ENCODE results near the gene PDE1C.

The PDE1C gene

DNA sequence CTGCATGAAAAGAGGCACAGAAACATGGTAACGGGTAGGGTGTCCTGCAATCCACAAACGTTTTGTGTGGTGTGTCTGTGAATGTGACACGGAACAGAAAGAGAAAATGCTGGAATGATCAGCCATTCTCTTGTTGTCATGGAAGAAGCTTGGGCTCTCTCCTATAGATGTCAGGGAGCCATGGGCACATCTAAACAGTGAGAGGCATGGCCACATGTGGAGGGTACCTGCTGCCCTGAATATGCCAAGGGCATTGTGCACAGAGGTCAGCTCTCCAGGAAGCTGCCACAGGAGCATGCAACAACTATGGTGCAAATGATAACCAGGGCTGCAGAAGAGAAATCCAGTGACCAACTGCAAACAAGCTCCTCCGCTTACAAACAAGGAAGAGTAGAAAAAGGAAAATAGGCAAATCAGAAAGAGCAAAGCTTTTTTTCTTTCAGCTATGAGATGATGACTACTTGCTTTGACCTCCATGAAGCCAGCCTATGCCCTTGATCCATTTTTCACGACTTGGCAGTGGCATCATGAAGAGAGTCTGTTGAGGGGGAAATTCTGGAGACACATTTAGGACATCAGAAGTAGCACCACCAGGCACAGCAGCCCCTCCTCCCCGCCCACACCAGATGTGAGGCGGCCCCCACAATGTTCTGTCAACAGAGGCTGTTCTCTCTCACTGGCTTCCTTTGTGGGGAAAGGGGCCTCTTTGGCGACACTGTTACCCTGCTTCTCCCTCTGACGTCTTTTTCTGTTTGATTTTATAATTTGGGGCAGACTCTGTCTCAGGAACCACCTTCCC is 4.8 kb upstream of the PDE1C start:
- peak; percentile 85 for DNase-seq (ENCODE audit: low spot score)

GRCh38 chr7:32073533-32073932 is 3.3 kb upstream of the PDE1C start:
- DNase-seq (ENCODE audit: low spot score): no peak

DNA sequence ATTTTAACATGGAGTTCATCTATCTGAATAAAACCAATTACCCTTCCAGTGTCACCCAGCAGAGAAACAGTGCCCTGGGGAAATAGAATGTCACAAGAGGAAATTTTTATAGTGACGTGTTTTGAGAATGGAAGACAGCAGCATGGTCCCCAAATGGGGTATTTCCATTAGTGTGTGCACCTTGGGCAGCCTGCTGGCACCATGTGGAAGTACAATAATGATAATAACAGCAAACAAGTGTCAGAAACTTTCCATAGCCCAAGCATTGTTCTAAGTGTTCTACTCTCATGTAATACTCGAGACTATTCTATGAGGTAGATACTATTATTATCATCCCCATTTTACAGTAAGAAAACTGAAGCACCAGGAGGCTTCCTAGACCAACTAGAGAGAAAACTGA is 2.2 kb upstream of the PDE1C start:
- DNase-seq (ENCODE audit: low spot score): no peak

GRCh38 chr7:32071466-32072091 is 1.4 kb upstream of the PDE1C start:
- no peak for DNase-seq (ENCODE audit: low spot score)

- DNase-seq (ENCODE audit: low spot score): no peak
Observed at GRCh38 chr7:32070051-32070405, 179 bp downstream of the PDE1C start.

GRCh38 chr7:32069116-32069650 is 1.0 kb downstream of the PDE1C start:
- DNase-seq (ENCODE audit: low spot score): no peak

GRCh38 chr7:32068411-32069101 is 1.7 kb downstream of the PDE1C start:
- DNase-seq (ENCODE audit: low spot score): no peak

DNA sequence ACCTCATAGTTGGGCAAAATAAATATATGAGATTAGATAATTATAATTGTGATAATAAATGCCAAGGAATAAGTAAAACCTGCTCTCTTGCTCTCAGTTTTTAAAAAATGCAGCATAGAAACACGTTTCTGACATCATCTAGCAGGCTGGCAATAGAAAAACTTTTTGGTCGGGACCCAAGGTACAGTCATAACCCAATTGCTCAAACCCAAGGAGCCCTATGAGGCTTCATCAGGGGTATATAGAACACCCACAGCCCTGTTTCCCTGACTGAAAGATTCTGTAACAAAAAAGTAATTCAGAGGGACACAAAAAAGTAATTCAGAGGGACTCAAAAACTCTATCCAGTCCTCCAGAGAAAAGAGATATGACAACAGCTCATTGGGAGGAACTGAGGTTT is 3.8 kb downstream of the PDE1C start:
- DNase-seq (ENCODE audit: low spot score): no peak

DNA sequence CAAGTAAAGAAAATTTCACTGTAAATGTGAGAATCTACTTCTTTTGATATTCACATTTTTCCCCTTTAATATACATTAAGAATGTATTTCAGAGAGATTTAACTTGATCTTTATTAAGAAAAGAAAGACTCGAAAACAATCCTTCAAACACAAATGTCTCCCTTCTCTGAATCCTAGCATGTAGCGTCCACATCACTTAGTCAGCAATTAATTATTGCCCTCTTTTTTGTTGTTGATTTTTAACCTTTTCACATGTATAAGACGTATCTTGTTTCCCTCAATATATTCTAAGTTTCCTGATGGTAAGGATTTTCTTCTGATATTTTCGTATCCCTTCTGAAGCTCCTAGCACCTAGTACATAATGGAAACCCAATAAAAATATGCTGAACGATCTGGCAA is 6.6 kb downstream of the PDE1C start:
- DNase-seq (ENCODE audit: low spot score): no peak

DNA sequence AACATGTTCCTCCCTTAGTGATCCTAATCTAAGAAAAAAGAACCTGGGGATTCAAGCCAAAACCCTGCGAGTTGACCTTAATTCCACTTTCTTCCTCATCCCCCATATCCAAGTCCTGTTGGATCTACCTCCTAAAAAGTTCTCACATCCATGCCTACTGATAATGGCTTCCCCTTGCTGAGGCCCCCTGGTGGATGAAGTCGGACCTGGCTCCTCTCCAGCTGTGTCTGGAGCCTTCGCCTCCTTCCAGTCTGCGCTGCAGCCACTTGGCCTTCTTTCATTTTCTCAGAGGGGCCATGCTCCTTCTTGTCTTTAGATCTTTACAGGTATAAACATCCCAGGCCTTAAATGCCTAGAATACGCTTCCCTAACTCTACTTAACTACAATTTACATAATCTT is 8.1 kb downstream of the PDE1C start:
- no peak for DNase-seq (ENCODE audit: low spot score)

- no peak for DNase-seq (ENCODE audit: low spot score)
Observed at GRCh38 chr7:32061346-32061745, 8.9 kb downstream of the PDE1C start.

DNA sequence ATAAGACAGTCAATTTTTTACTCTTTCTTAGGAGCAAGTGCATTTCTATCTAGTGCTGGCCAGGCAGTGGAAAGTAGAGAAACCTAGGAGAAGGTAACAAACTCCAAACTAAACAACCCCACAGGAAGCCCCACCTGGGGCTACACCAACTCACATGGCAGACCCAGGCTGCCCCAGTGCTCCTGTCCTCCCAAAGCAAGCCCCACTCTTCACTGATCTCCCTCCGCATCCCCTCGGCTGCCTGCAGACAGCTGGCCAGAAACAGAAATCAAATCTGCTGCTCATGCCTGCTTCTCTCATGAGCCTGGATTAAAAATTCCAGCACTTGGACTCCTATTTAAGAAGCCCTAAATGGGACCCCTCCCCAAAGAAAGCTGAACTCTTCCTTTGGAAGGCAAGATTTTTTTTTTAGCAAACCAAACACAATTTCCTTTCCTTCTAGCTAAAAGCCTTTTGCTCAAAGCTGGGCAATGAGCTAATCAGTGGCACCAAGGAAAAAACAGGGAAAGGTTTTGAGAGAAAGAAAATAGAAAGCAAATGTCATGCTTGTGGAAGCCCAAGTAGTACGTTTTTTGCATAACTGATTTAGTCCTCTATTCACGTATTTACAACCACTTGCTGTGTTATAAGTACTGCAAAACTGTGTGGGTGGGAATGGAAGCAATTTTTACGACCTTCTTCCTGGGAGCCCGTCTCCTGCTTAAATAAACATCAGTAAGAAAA is 10.8 kb downstream of the PDE1C start:
- peak; percentile 79 for DNase-seq (ENCODE audit: low spot score)

- DNase-seq (ENCODE audit: low spot score): no peak
Observed at GRCh38 chr7:32058002-32058401, 12.2 kb downstream of the PDE1C start.

GRCh38 chr7:32056767-32057166 is 13.4 kb downstream of the PDE1C start:
- no peak for DNase-seq (ENCODE audit: low spot score)

GRCh38 chr7:32053204-32053603 is 17.0 kb downstream of the PDE1C start:
- DNase-seq (ENCODE audit: low spot score): no peak

DNA sequence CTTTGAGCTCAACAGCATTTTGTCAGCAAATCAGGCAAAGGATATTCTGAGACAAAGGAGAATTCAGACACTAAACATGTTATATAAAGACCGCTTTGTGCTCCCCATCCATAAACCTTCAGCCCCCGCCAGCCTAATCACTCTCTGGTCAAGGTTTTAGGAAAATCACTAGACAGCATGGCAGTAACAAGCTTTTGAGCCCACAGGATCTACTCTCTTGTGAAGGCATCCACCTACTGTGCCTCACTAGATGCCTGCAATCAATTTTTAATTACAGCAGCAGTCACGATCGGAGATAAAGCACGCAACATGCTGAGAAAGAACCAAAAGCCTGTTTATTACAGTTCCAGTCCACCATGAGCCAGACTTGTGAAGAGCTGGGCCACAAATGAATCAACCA is 19.1 kb downstream of the PDE1C start:
- DNase-seq (ENCODE audit: low spot score): peak; percentile 94

DNA sequence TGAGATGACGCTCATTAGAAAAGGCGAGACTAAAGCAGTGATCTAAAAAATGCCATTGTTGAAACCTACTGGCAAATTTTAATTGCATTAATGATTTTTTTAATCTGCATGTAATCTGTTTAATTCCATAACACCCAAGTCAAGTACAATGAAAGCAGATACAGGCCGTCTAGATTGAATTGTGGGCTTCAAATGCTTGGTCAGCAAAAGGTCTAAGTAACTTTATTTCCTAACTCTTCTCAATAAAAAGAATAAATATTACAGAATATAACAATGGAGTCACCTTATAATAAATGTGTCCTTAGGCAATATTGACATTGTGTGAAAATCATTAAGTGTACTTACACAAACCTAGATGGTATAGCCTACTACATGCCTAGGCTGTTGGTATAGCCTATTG is 20.6 kb downstream of the PDE1C start:
- DNase-seq (ENCODE audit: low spot score): no peak

- peak; percentile 22 for DNase-seq (ENCODE audit: low spot score)
Observed at GRCh38 chr7:32048970-32049491, 21.2 kb downstream of the PDE1C start.

DNA sequence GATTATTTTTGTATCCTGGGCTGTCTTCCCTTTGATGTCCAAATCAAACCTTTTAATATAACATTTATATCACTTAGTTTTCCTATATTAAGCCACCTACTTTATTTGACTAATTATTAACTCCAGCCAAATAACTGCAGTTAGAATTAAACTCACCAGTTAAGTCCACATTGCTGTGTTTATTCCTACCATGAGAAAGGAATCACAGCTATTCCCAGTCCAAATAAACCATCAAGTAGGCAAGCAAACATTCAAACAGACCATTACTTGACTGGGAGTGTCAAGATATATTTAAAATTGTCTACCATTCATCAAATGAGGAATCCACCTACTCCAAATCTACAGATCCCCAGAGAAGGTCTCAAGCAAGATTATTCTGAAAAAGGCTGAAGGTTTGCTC is 22.4 kb downstream of the PDE1C start:
- DNase-seq (ENCODE audit: low spot score): no peak

DNA sequence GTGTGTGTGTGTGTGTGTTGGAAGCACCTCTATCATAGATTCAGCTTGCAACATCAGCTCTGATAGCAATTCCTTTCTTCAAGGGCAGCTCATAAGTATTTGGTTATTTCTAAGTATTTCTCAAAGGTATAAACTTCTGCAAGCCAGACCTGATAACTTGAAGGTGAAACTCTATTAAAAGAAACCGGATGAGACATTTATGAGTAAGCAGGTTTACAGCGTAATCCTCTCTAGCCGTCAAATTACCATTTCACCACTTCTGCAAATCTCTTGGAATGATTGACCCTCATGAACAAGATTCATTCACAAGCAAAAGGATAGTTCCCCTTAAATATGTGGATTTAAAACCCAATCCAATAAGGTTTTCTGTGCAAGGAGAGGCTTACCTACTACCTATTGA is 23.1 kb downstream of the PDE1C start:
- no peak for DNase-seq (ENCODE audit: low spot score)

DNA sequence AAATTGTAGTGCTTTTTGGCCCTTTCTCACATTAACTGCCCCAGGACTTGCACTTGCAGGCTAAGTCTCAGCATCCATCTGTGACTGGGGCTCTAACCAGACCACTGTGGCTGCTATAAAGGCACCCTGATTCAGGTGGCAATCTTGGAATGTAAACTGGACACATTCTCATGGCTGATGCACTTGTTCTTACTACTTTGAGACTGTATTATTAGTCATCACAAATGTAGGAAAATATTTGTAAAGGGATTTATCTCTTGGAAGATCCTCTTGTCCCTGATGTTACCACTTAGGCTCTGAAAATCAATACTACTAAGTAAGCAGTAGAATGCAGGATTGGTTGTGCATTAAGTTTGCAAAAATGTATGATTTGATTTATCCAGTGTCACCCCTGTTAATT is 25.0 kb downstream of the PDE1C start:
- no peak for DNase-seq (ENCODE audit: low spot score)

- DNase-seq (ENCODE audit: low spot score): no peak
Observed at GRCh38 chr7:32044739-32045138, 25.5 kb downstream of the PDE1C start.
